GM21723 (cell line): Measurements from ENCODE around the gene UNC45A.
"Not testable (repeated sequence)": the region's sequence is repeated elsewhere in the genome, so short reads cannot be mapped to it uniquely, and the experiment has no call there.

ENCODE experiments used
- ATAC-seq: cut with Tn5 transposase; IDR thresholded peaks from one replicate; pipeline ENCODE4 v1.9.1; 2021; ENCODE audit warnings: mild to moderate bottlenecking, moderate library complexity; ENCODE audit not compliant: unreplicated experiment

Gene UNC45A

DNA sequence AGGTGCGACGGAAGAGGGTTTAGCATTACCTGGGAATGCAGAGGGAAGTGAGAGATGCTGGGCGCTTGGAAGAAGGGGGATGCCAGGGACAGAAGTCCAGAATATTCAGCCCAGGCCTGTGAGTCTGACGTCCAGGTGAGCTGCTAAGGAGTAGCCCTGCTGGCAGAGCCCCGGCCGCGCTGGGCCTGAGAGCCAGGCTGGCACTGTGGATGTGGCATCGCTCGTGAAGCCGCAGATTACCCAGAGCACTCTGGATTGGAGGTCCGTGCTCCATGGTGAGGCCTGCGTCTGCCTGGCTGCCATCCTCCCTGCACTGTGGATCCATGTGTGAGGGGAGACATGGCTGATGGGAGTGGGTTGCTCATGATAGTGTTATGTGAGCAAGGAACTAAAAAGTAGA is 17.5 kb upstream of the UNC45A start:
- ATAC-seq: no peak

DNA sequence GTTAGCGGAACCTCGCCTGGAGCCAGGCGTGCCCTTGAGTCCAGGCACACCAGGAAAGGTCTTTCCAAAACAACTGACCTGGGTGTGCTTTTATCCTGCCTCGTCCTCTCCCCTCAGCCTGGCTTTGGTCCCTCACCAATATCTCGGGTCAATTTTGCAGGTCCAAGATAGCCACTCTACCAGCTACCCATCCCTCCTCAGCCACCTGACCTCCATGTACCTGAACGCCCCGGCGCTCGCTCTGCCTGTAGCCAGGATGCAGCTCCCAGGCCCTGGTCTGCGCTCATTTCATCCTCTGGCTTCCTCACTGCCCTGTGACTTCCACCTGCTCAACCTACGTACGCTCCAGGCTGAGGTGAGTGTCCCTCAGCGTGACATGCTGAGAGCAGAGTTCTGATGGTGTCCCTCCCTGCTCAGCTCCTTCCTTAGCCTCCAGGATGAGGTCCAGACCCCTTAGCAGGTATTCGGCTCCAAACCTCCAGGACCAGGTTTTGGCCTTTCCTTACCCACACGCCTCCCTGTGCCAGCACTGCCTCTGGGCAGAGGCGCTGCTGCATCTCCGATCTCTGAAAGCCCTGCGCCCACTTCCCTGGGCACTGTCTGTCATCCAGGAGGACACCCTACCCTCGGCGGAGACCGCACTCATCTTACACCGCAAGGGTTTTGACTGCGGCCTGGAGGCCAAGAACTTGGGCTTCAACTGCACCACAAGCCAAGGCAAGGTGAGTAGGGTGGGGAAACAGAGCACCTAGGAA is 16.9 kb upstream of the UNC45A start:
- ATAC-seq: no peak

DNA sequence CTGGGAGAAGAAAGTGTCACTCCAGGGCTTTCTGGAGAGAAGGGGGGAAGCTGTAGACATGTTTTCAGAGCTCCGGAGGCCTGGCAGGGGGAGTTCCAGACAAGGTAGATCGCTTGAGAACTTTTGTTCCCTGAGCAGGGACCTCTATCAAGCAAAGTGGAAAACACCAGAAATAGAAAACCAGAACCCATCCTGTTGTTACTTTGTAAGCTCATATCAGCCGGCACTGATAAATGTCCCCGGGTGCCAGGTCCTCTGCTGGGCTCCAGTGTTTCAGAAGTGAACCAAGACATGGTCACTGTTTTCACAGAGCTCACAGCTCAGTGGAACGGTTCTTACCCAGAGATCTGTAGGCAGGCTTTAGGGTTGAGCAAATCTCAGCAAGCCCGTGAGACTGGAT is 16.2 kb upstream of the UNC45A start:
- ATAC-seq: no peak

DNA sequence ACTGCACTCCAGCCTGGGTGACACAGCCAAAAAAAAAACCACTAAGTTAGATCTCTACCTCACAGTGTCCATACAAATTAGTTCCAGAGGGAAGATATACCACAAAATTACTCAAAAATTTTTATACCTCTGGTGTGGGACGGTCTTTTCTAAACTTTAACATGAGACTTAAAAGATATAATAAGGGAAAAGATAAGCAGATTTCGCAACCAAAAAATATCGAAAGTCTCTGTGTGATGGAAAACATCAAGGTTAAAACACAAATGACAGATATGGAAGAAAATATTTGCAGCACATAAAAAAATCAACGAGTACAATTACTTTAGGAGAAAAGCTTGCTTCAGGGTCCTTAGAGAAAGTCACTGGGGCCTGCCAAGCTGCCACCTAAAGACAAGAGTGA is 13.2 kb upstream of the UNC45A start:
- ATAC-seq: no peak

DNA sequence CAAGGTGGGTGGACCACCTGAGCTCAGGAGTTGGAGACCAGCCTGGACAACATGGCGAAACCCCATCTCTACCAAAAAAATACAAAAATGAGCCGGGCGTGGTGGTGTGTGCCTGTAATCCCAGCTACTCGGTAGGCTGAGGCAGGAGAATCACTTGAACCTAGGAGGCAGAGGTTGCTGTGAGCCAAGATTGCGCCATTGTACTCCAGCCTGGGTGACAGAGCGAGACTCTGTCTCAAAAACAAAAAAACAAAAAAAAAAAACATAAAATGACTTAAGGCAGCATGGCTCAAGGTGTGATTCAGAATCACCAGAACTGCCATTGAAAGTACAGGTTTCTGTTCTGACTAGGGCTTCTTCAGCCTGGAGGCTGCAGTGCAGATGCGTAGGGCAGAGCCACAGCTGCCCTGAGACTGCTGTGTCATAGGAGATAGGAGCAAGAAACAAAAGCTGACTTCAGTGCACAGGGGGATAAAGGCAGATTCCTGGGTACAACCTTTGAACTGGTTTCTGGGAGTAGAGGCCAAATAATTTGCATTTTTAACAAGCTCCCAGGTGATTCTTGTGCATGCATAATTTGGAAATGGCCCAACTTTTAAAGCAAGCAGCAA is 12.3 kb upstream of the UNC45A start:
- ATAC-seq: peak; percentile 68

DNA sequence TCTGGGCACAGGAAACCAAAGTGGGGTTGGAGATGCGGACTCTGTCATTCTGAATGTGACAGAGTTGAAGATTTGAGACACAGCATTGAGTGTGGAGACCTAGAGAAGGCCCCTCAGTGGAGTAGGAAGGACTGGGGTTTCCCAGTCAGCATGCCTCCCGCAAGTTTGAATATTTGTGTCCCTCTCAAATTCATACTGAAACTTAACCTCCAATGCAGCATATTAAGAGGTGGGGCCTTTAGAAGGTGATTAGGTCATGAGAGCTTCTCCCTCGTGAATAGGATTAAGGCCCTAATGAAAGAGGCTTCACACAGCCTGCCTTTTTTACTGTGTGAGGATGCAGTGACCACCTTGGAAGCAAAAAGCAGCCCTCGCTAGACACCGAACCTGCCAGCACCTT is 10.7 kb upstream of the UNC45A start:
- ATAC-seq: peak; percentile 71

DNA sequence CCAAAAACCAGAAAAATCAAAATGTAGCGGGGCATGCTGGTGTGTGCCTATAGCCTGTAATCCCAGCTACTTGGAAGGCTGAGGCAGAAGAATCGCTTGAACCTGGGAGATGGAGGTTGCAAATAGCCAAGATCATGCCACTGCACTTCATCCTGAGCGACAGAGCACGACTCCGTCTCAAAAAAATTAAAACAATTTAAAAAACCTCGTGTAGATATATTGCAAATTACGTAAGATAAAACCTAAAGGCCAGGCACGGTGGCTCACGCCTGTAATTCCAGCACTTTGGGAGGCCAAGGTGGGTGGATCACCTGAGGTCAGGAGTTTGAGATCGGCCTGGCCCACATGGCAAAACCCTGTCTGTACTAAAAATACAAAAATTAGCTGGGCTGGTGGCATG is 8.3 kb upstream of the UNC45A start:
- ATAC-seq: not testable (repeated sequence)

DNA sequence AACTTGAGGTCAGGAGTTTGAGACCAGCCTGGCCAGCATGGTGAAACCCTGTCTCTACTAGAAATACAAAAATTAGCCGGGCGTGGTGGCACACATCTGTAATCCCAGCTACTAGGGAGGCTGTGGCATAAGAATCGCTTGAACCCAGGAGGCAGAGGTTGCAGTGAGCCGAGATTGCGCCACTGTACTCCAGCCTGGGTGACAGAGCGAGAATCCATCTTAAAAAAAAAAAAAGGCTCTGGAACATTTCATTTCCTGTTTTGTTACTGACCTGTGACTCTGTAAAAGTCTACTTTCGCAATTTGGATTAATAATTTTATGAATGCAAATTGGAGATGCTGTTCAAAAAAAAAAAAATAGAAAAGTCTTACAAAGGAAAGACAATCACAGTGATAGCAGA is 7.0 kb upstream of the UNC45A start:
- ATAC-seq: not testable (repeated sequence)

DNA sequence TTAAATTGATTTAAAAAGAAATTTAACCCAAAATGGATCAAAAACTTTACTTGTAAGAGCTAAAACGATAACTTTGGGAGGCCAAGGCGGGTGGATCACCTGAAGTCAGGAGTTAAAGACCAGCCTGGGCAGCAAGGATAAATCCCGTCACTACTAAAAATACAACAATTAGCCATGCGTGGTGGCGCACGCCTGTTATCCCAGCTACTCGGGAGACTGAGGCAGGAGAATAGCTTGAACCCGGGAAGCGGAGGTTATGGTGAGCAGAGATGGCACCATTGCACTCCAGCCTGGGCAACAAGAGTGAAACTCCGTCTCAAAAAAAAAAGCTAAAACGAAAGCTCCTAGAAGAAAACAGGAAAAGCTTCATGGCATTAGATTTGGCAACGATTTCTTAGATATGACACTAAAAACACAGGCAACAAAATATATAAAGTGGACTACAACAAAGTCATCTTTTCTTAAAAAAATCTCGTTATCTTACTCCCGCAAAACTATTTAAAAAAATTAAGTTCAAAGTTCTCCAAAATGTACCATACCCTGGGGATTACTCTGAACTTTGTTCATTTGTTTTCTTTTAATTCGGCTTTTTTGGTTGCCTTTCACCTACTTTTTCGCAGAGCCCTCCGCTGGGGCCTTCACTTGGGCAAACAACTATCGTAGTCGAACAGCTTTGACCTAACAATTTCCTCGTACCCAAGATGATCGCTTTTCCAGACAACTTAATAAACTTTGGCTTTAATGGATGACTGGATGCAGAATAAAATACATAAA is 5.7 kb upstream of the UNC45A start:
- no peak for ATAC-seq

DNA sequence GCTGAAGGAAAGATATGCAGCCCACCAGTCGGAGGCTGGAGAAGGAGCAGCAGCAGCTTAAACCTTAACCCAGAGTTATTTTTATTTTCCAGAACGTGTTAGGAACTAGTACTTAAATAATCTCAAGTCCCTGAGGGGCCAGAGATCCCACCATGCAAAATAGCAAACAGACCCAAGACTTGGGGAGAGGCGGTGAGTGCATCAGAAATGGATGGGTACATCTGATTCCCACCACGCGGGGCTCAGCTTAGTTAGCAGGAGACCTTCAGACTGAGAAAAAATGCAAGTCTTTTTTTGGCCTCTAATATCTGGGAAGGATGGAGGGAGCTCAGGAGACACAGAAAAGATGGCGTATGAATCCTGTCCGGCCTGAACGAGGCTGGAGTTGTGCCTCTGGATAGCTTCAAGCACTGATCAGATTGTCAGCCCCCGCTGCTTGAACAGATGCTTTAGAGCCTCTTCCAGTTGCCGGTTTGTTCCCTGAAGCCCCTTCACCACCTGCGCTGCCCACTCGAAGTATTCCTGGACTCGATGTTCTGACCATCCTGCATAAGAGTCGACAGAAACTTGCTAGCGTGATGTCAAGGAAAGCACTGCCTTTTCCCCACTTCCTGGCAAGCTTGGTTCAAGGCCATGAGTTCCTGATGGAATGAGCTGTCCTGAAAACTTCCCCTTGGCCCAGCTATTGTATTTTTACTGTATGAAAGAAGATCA is 4.1 kb upstream of the UNC45A start:
- no peak for ATAC-seq

DNA sequence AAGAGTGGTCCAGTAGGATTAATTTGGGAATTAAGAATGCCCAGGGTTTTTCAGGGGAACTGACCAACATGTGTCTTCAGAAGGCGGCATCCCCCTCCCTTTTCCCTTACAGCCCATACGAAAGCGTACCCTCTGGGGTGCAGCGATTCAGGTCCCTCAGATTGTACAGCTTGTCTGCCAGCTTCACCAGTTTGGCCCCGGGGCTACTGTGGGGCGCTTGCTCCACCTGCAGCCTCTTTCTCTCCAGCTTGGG is 3.6 kb upstream of the UNC45A start:
- ATAC-seq: no peak

DNA sequence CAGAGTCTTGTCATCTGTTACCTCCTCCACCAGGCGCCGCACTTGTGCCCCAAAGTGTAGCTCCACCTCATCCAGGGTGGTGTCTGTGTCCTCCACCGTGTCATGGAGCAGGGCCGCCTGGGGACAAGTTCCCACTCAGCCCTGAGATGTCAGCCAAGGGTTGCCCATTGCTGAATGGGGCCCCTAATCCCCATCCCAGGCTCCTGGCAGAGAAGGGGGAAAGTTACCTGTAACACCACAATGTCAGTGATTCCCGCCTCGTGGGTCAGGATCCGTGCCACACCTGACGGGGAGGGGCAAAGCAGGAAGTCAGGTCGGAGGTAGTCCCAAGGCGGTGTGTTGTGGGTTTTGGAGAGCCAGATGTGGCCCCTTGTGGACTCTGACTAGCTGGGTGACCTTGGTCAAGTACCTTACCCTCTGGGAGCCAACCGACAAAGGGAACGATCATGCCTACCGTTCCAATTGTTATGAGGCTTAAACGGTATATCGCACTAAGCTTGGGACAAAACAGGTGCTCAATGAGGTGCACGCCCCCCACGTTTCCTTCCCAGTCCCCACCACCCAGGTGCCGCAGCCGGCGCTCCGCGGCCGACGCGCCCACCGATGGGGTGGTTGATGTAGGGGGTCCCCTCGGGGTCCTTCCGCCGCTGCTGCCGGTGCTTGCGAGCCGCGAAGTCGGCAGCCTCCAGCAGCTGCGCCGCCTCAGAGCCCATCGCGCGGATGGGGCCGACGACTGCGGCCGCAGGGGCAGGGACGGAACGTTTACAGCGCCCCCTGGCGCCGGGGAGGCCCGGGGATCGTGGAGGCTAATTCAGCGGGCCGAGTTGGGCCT is 3.0 kb upstream of the UNC45A start, which contains the start of gene HDDC3:
Gene HDDC3, minus strand, starts transcription at position 722 of the 832 bp plus-strand sequence. Its CDS starts 9 bp downstream, at position 713.
- peak; percentile 53 for ATAC-seq

DNA sequence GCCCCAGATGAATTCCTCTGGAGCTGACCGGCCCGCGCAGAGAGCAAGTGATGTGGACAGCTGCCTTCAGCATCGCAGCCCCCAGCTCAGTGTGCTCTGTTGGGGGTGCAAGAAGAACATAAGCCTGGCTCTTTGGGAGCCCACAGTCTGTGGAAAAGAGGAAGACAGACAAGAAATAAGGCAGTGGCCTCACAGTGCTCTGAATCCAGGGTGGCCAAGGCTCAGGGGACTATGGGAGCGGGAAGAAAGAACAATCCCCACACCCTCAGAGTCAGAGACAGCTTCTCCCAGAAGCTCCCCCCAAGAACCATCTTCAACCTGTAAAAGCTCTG is 2.5 kb upstream of the UNC45A start:
- ATAC-seq: no peak

DNA sequence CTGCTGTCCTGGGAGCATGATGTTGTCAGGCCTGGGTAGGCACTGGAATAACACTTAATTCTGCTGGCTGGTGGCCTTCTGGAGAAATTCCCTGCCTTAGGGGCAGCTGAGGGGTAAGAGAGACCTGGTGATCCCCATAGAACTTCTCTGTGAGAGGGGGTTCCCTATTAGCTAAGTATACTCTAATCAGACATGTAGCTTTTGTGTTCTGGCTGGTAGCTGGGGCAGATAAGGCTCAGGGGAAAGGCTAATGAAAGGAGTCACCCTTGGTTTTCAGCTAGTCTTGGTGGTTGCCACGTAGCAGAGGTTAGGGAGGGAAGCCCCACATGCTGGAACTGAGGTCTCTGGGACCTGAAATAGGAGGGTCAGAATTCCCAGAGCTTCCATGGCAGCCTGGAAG is 1.8 kb upstream of the UNC45A start:
- ATAC-seq: no peak

DNA sequence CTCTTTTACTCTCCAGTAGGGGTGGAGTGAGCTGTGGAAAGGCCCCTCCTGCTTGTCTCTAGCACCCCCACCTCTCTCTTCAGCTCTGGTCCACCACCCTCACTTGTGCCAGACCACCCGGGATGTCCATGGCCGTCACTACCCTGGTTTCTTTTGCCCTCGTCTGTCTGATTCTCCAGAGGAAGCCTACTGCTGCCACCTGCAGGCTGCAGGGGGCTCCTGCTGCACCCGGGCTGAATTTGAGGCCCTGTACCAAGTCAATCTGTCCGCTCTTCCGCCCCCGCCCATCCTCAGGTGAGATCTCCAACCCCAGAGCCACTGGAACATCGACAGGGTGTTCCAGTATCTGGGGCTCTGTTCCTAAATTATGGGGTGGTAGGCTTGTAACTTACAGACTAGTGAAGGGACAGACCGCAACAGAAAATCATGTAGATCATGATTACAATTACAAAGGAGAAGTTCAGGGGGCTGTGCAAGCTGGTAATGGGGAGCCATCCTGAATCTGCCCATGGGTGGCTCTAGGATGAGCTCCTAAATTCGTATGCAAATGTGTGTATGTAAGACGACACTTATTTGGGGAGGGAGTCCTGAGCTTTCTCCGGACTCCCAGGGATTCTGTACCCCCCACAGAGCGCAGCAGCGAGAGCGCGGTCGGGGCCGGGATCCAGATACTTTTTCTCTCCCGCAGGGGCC is 683 bp upstream of the UNC45A start:
- peak; percentile 38 for ATAC-seq

DNA sequence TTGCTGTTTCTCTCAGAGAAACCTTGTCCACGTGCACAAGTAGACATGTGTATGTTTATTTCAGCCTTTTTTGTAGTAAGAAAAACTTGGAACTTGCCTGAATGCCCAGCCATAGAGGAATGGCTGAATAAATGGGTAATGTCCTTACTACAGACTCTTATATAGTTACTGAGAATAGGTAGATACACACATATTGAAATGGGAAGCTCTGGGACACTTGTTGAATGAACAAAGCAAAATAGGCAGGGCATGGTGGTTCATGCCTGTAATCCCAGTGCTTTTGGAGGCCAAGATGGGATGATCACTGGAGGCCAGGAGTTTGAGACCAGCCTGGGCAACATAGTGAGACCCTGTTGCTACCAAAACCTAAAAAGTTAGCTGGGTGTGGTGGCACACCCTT is 1.7 kb downstream of the UNC45A start:
- no peak for ATAC-seq

DNA sequence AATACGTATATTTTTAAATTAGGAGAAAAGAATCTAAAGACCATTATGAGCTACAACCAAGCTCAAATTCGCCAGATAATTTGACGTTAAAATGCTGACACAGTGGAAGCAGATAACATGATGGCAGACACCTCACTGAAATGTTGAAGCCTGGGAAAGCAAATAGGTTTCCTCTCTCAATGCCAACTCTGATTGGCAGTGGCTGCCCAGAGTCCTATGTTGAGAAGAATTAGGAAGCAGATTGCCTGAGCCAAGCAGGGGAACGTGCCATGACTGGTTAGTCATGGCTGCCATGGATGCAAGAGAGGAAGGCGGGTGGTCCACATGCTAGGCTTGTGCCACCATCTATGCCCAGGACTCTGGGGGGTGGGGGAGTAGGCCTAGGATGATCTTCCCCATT is 3.2 kb downstream of the UNC45A start:
- no peak for ATAC-seq

DNA sequence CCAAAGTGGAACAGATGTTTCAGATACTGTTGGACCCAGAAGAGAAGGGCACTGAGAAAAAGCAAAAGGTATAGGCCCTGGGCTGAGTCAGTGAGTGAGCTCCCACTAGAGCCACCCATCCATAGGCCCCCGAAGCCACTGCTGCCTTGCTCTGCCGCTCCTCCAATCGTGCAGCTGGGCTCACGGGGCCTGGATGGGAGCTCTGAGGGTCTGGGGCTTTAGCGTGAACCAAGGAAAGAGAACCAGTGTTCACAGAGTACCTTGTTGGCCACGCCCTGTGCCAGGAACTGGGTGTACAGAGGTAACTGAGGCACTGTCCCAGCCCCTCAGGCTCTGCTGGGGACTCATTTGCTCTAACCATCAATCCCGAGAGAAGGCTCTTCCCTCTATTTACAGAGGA is 4.7 kb downstream of the UNC45A start:
- ATAC-seq: no peak

DNA sequence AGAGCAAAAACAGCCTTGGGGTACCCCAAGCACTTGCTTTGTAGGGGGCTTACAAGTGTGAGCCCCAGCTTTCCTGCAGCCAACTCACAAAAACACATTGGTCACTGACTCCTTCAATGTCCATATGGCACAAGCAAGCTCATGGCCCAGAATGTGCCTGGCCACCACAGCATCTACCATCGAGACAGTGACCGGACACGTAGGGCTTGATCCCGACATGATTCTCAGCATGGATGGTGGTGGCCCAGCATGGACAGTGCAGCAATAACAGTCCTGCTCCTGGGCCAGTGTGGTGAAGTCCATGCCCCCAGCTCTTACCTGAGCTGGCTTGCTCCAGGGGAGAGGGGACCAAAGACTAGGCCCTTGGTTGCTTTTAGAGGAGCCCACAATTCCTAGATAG is 6.0 kb downstream of the UNC45A start:
- ATAC-seq: no peak
